HEK293T (cell line): ENCODE results near the gene VOPP1.

Source experiments
- CTCF ChIA-PET: fragments of 350-600 bp; formaldehyde crosslinking; extraction: SDS; loops from one replicate; lab custom pipeline; 2021; ENCODE audit warnings: antibody characterized with exemption, inconsistent platforms; lab: Yijun Ruan, JAX
- POLR2A ChIA-PET: fragments of 350-600 bp; formaldehyde crosslinking; extraction: SDS; loops from one replicate; lab custom pipeline; 2020; ENCODE audit warnings: antibody characterized with exemption, inconsistent platforms; lab: Yijun Ruan, JAX
- DNase-seq: peaks from one replicate; pipeline ENCODE4 v3.0.0; 2012; ENCODE audit warnings: mixed read lengths; ENCODE audit errors: extremely low spot score
- ARNT ChIP-seq: fragments of 450-650 bp; IDR thresholded peaks from 2 replicates; pipeline ENCODE4 v1.6.1; 2017; ENCODE audit warnings: mild to moderate bottlenecking
- BHLHE40 ChIP-seq: fragments of 450-650 bp; IDR thresholded peaks from 2 replicates; pipeline ENCODE4 v1.6.1; 2016; ENCODE audit warnings: mild to moderate bottlenecking, moderate library complexity, borderline replicate concordance
- CTBP1 ChIP-seq: fragments of 450-650 bp; IDR thresholded peaks from 2 replicates; pipeline ENCODE4 v1.6.1; 2016; ENCODE audit warnings: borderline replicate concordance
- ELF4 ChIP-seq: fragments of 450-650 bp; IDR thresholded peaks from 2 replicates; pipeline ENCODE4 v1.6.1; 2017; ENCODE audit warnings: antibody characterized with exemption
- FOXA1 ChIP-seq: fragments of 450-650 bp; IDR thresholded peaks from 2 replicates; pipeline ENCODE4 v1.6.1; 2016; ENCODE audit warnings: mild to moderate bottlenecking
- FOXK2 ChIP-seq: fragments of 450-650 bp; IDR thresholded peaks from 2 replicates; pipeline ENCODE4 v1.6.1; 2016; ENCODE audit warnings: mild to moderate bottlenecking
- FOXM1 ChIP-seq: fragments of 450-650 bp; IDR thresholded peaks from 2 replicates; pipeline ENCODE4 v1.6.1; 2017; ENCODE audit warnings: mild to moderate bottlenecking, borderline replicate concordance
- HDGF ChIP-seq: fragments of 450-650 bp; IDR thresholded peaks from 2 replicates; pipeline ENCODE4 v1.6.1; 2017; ENCODE audit warnings: antibody characterized with exemption, borderline replicate concordance
- L3MBTL2 ChIP-seq: fragments of 450-650 bp; conservative IDR thresholded peaks from 2 replicates; pipeline ENCODE4 v1.6.1; 2016; ENCODE audit warnings: mild to moderate bottlenecking
- LEF1 ChIP-seq: fragments of 450-650 bp; IDR thresholded peaks from 2 replicates; pipeline ENCODE4 v1.6.1; 2017; ENCODE audit warnings: mild to moderate bottlenecking, borderline replicate concordance
- NFRKB ChIP-seq: fragments of 450-650 bp; IDR thresholded peaks from 2 replicates; pipeline ENCODE4 v1.6.1; 2016; ENCODE audit warnings: mild to moderate bottlenecking, moderate library complexity
- SP1 ChIP-seq: fragments of 450-650 bp; IDR thresholded peaks from 2 replicates; pipeline ENCODE4 v1.6.1; 2017
- SUZ12 ChIP-seq: fragments of 450-650 bp; IDR thresholded peaks from 2 replicates; pipeline ENCODE4 v1.6.1; 2016; ENCODE audit warnings: mild to moderate bottlenecking
- TARDBP ChIP-seq: fragments of 450-650 bp; IDR thresholded peaks from 2 replicates; pipeline ENCODE4 v1.6.1; 2016
- ZNF384 ChIP-seq: fragments of 450-650 bp; IDR thresholded peaks from 2 replicates; pipeline ENCODE4 v1.6.1; 2016
- TF ChIP-seq, protein P1 (sequence below): fragments of 450-650 bp; IDR thresholded peaks from 2 replicates; pipeline ENCODE4 v1.6.1; 2016

The VOPP1 gene

DNA sequence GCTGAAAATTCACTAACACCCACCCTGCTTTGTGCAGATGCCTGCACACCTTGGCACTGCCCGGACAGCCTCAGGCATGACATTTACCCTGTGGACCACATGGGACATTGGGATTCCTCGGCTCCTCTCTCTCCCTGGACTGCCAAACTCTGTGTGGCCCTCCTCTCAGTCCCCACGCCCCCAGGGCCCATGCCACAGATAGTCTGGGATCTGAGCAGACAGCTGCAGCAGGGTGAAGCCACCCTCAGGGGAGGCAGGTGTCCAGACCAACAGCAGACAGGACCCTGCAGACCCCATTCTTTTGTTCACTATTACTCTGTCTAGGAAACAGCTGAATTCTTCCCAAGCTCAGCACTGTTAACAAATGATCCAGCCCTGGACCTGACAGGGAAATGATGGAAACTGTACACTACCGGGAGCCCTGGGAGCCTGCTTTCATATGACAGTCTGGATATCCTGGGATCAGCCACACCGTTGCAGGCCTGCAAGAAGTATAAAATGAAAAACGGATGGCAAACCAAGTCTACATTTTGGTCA is 83.4 kb downstream of the VOPP1 start:
- ChIA-PET CTCF (no interaction called here), POLR2A (no interaction called here)
- TF ChIP-seq FOXM1 (no peak), ARNT (no peak), L3MBTL2 (no peak), ZNF384 (no peak), CTBP1 (no peak), LEF1 (no peak), HDGF (no peak), SP1 (no peak), ELF4 (no peak)
- DNase-seq, result no peak

DNA sequence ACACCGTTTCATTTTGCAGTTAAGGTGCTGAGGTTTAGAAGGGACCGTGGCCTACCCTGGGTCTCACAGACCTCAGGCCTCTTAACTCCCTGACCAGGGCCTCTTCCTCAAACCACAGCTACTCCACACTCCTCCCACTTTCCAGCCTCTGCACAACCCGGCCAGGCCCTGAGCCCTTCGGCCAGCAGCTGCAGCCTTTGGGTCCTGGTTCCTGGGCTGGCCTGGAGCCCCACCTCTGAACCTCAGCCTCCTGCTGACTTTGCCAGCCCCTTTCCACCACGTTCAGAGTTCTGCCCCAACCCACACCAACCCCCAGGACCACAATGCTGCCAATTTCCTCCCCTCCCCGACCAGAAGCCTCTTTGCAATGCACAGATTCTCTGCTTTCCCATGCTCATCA is 84.1 kb downstream of the VOPP1 start:
- DNase-seq, result no peak
- CTCF ChIA-PET, result no interaction called here
- no peak for TF ChIP-seq SP1
- no peak for TF ChIP-seq CTBP1
- no peak for TF ChIP-seq BHLHE40
- no peak for TF ChIP-seq HDGF
- TF ChIP-seq LEF1, result no peak
- no peak for TF ChIP-seq ARNT
- no peak for TF ChIP-seq SUZ12
- no peak for TF ChIP-seq NFRKB
- TF ChIP-seq L3MBTL2, result no peak
- TF ChIP-seq ZNF384, result no peak
- TF ChIP-seq ELF4, result no peak
- TF ChIP-seq FOXM1, result no peak
- TF ChIP-seq FOXK2, result no peak
- TF ChIP-seq, protein P1, sequence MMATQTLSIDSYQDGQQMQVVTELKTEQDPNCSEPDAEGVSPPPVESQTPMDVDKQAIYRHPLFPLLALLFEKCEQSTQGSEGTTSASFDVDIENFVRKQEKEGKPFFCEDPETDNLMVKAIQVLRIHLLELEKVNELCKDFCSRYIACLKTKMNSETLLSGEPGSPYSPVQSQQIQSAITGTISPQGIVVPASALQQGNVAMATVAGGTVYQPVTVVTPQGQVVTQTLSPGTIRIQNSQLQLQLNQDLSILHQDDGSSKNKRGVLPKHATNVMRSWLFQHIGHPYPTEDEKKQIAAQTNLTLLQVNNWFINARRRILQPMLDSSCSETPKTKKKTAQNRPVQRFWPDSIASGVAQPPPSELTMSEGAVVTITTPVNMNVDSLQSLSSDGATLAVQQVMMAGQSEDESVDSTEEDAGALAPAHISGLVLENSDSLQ, result no peak
- TF ChIP-seq FOXA1, result no peak
- TF ChIP-seq TARDBP, result no peak
- POLR2A ChIA-PET, result no interaction called here

DNA sequence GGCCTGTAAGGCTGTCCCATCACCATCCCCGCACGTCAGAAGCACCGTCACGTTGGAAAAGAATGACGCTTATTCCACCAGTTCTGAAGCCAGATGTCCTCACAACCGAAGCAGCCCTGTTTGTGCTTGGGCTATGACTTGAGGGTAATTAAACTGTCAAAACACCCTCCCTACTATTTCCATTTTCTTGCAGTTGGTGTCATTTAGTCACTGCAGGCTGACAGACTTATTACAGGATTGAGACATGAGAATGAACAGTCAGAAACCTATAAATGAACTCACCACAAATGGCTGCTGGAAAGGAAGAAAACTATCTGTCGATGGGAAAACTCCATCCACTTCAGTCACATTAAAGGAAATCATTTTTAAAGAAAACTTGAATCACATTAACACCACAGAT is 85.3 kb downstream of the VOPP1 start:
- ChIA-PET CTCF (no interaction called here), POLR2A (no interaction called here)
- DNase-seq, result no peak
- TF ChIP-seq LEF1 (no peak), FOXA1 (no peak), ZNF384 (no peak), SP1 (no peak), L3MBTL2 (no peak), NFRKB (no peak), SUZ12 (no peak), FOXM1 (no peak)

DNA sequence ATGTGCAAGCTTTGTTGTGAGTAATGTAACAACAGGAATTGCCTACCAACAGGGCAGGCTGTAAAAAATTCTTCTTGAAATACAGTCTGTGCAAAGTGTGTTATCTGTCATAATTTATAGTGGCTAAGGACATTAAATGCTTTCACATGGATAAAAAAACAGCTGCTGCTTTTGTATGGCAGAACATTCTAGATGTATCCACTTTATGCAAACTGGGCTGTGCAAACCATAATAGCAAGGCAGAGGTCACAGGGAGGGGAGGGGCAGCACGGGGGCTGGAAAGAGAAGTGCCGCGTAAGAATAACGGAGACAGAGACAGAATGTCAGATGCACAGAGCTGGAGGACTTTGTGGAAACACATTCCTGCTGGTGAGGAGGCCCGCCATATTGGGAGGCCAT is 86.1 kb downstream of the VOPP1 start:
- TF ChIP-seq SP1 (no peak), SUZ12 (no peak), ZNF384 (no peak), HDGF (no peak), FOXK2 (no peak), TARDBP (no peak), LEF1 (no peak), NFRKB (no peak)
- TF ChIP-seq, protein P1, result no peak
- DNase-seq, result no peak
- ChIA-PET POLR2A (no interaction called here), CTCF (no interaction called here)

DNA sequence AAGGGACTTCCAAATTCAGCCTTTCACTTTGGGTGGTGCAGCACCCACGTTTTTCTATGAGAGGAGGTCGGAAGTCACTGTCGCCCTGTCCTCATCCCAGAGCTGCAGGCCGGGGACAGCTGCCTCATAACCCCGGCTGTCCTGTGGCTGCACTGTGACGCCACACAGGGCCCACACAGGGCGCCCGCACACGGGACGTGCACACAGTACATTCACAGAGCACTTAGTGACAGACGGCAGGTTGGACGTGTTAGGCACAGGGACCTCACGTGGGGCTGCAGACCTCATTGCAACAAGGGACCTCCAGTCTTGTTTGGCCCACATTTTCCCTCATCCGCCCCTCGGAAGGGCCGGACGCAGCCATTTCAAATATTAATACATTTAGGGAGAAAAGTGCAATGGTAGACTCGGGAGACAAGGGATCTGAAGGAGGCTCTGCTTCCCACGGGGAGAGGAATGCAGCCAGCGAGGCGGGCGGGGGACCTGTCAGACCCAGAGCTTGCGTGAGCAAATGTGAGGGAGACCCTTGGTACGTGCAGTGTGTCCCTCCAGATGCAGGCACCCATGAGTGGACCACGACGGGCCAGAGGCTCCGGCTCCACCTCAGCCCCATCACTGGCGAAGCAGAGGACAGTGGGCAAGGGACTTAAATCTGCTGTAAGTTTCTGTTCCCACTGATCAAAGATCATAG is 86.7 kb downstream of the VOPP1 start:
- TF ChIP-seq BHLHE40 (no peak), L3MBTL2 (no peak), SUZ12 (no peak), FOXM1 (no peak), FOXA1 (no peak), SP1 (no peak), HDGF (no peak), ELF4 (no peak), NFRKB (no peak), TARDBP (no peak)
- TF ChIP-seq, protein P1, result no peak
- ChIA-PET CTCF (no interaction called here), POLR2A (no interaction called here)
- DNase-seq, result no peak

DNA sequence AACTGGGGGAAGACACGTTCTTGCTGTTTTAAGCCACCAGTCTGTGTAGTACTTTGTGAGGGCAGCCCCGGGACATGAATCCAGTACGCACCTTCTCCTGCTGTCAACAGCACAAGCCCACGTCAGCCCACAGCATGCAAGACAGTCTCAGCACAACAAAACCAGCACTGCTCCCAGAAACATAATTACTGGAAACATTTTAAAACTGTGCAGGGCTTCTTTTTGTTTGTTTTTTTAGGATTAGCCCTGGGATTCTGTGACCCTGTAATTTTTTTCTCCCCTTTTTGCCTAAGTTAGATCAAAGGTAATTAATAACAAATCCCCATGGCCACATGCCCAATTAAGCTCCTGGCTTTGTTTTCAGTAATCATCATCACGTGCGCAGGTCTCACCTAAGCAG is 87.5 kb downstream of the VOPP1 start:
- POLR2A ChIA-PET, result no interaction called here
- CTCF ChIA-PET, result interaction anchor here (0.6 kb wide), 1 partner anchor 62 kb away, joined by 3 read pairs; no protein-coding TSS in a partner anchor
- TF ChIP-seq FOXM1, result no peak
- TF ChIP-seq LEF1, result no peak
- no peak for TF ChIP-seq ZNF384
- no peak for TF ChIP-seq FOXK2
- no peak for TF ChIP-seq ARNT
- TF ChIP-seq CTBP1, result no peak
- DNase-seq, result no peak
